Activated CD4-positive, alpha-beta T cell treated with anti-CD3 and anti-CD28 coated beads, Interleukin-2, amount 10 ng/mL, durations not matched to agents 24 days and 14 days (primary cell): ENCODE results near the gene NTM. TPM values are rescaled to one million over a fixed set of nuclear protein-coding genes. Genes with fewer than 3 reads are reported as not detected.

ENCODE experiments used
- DNase-seq: peaks from one replicate; pipeline ENCODE4 v3.0.0; 2022
- H3K27ac Mint-ChIP-seq: one replicate; pipeline ENCODE4 v1.8.0; 2022; ENCODE audit warnings: mild to moderate bottlenecking, mixed read lengths
- H3K27me3 Mint-ChIP-seq: one replicate; pipeline ENCODE4 v1.8.0; 2022; ENCODE audit warnings: mixed read lengths
- H3K36me3 Mint-ChIP-seq: one replicate; pipeline ENCODE4 v1.8.0; 2022; ENCODE audit warnings: low read depth, mild to moderate bottlenecking, mixed read lengths
- H3K4me1 Mint-ChIP-seq: one replicate; pipeline ENCODE4 v1.8.0; 2021; ENCODE audit warnings: mixed read lengths
- H3K4me3 Mint-ChIP-seq: one replicate; pipeline ENCODE4 v1.8.0; 2022; ENCODE audit warnings: mild to moderate bottlenecking, moderate library complexity, mixed read lengths
- H3K9me3 Mint-ChIP-seq: one replicate; pipeline ENCODE4 v1.8.0; 2021; ENCODE audit warnings: mixed read lengths
- intact Hi-C: fragments of 100-400 bp; cut with micrococcal nuclease; formaldehyde crosslinking; loops from one replicate; pipeline ENCODE4 v1.15.1; 2023
- total RNA-seq: library from RNA; stranded (reverse); gene quantifications from 2 replicates; pipeline ENCODE4 v1.2.3, GENCODE V29; 2022

Gene NTM
- total RNA-seq, 1 donor from 2014 or later: not detected

GRCh38 chr11:132168344-132168981 lies 798.0 kb downstream of the NTM start:
- H3K4me3 Mint-ChIP-seq: no peak overlapping the region
- no peaks in the 10 kb centered on the region for H3K36me3 Mint-ChIP-seq
- DNase-seq: no peak
- intact Hi-C loops: no loop called here
- H3K27ac Mint-ChIP-seq: no peak overlapping the region
- no peaks in the 10 kb centered on the region for H3K4me1 Mint-ChIP-seq
- H3K27me3 Mint-ChIP-seq: no peaks in the 10 kb centered on the region
- no peaks in the 10 kb centered on the region for H3K9me3 Mint-ChIP-seq

- H3K36me3 Mint-ChIP-seq: no peaks in the 10 kb centered on the region
- H3K27me3 Mint-ChIP-seq: no peaks in the 10 kb centered on the region
- H3K4me1 Mint-ChIP-seq: no peaks in the 10 kb centered on the region
- H3K9me3 Mint-ChIP-seq: no peaks in the 10 kb centered on the region
- intact Hi-C loops: no loop called here
- H3K27ac Mint-ChIP-seq: no peak overlapping the region
- no peak overlapping the region for H3K4me3 Mint-ChIP-seq
- DNase-seq: no peak
Observed at GRCh38 chr11:132171031-132171430, 800.6 kb downstream of the NTM start.

GRCh38 chr11:132174362-132175255 lies 804.2 kb downstream of the NTM start:
- no peak overlapping the region for H3K4me3 Mint-ChIP-seq
- no peak for DNase-seq
- H3K9me3 Mint-ChIP-seq: no peaks in the 10 kb centered on the region
- no peak overlapping the region for H3K27ac Mint-ChIP-seq
- H3K36me3 Mint-ChIP-seq: no peaks in the 10 kb centered on the region
- no peaks in the 10 kb centered on the region for H3K4me1 Mint-ChIP-seq
- no peaks in the 10 kb centered on the region for H3K27me3 Mint-ChIP-seq
- intact Hi-C loops: no loop called here

GRCh38 chr11:132177106-132177505 lies 806.7 kb downstream of the NTM start:
- no peak for DNase-seq
- Mint-ChIP-seq H3K9me3 (no peaks in the 10 kb centered on the region), H3K36me3 (no peaks in the 10 kb centered on the region), H3K27me3 (no peaks in the 10 kb centered on the region), H3K4me3 (no peak overlapping the region), H3K4me1 (no peaks in the 10 kb centered on the region), H3K27ac (no peak overlapping the region)
- intact Hi-C loops: no loop called here

GRCh38 chr11:132184079-132184478 lies 813.7 kb downstream of the NTM start:
- H3K27ac Mint-ChIP-seq: no peak overlapping the region
- no peak overlapping the region for H3K4me3 Mint-ChIP-seq
- DNase-seq: no peak
- H3K4me1 Mint-ChIP-seq: no peaks in the 10 kb centered on the region
- H3K9me3 Mint-ChIP-seq: no peaks in the 10 kb centered on the region
- intact Hi-C loops: no loop called here
- no peaks in the 10 kb centered on the region for H3K27me3 Mint-ChIP-seq
- H3K36me3 Mint-ChIP-seq: no peaks in the 10 kb centered on the region

GRCh38 chr11:132185726-132186592 lies 815.5 kb downstream of the NTM start:
- DNase-seq: no peak
- Mint-ChIP-seq H3K27me3 (no peaks in the 10 kb centered on the region), H3K4me3 (no peak overlapping the region), H3K27ac (no peak overlapping the region), H3K9me3 (no peaks in the 10 kb centered on the region), H3K4me1 (no peaks in the 10 kb centered on the region), H3K36me3 (no peaks in the 10 kb centered on the region)
- intact Hi-C loops: no loop called here

- no peaks in the 10 kb centered on the region for H3K4me1 Mint-ChIP-seq
- H3K9me3 Mint-ChIP-seq: no peaks in the 10 kb centered on the region
- no peaks in the 10 kb centered on the region for H3K27me3 Mint-ChIP-seq
- no peak overlapping the region for H3K27ac Mint-ChIP-seq
- intact Hi-C loops: no loop called here
- H3K36me3 Mint-ChIP-seq: no peaks in the 10 kb centered on the region
- no peak for DNase-seq
- H3K4me3 Mint-ChIP-seq: no peak overlapping the region
Observed at GRCh38 chr11:132186699-132187098, 816.3 kb downstream of the NTM start.

- no peak for DNase-seq
- Mint-ChIP-seq H3K9me3 (no peaks in the 10 kb centered on the region), H3K27ac (no peak overlapping the region), H3K27me3 (no peaks in the 10 kb centered on the region), H3K4me3 (no peak overlapping the region), H3K4me1 (no peaks in the 10 kb centered on the region), H3K36me3 (no peaks in the 10 kb centered on the region)
- intact Hi-C loops: no loop called here
Observed at GRCh38 chr11:132187386-132187785, 817.0 kb downstream of the NTM start.

GRCh38 chr11:132187814-132188213 lies 817.4 kb downstream of the NTM start:
- no peaks in the 10 kb centered on the region for H3K4me1 Mint-ChIP-seq
- intact Hi-C loops: no loop called here
- no peak for DNase-seq
- no peaks in the 10 kb centered on the region for H3K36me3 Mint-ChIP-seq
- no peak overlapping the region for H3K4me3 Mint-ChIP-seq
- H3K27ac Mint-ChIP-seq: no peak overlapping the region
- no peaks in the 10 kb centered on the region for H3K27me3 Mint-ChIP-seq
- H3K9me3 Mint-ChIP-seq: no peaks in the 10 kb centered on the region

GRCh38 chr11:132196928-132197327 lies 826.5 kb downstream of the NTM start:
- H3K27ac Mint-ChIP-seq: no peak overlapping the region
- H3K9me3 Mint-ChIP-seq: peaks cover 5% of the 10 kb centered on the region
- no peaks in the 10 kb centered on the region for H3K4me1 Mint-ChIP-seq
- H3K4me3 Mint-ChIP-seq: no peak overlapping the region
- no peaks in the 10 kb centered on the region for H3K27me3 Mint-ChIP-seq
- intact Hi-C loops: no loop called here
- H3K36me3 Mint-ChIP-seq: no peaks in the 10 kb centered on the region
- no peak for DNase-seq

GRCh38 chr11:132200353-132200936 lies 830.0 kb downstream of the NTM start:
- H3K36me3 Mint-ChIP-seq: no peaks in the 10 kb centered on the region
- H3K9me3 Mint-ChIP-seq: peaks cover 5% of the 10 kb centered on the region
- DNase-seq: no peak
- no peak overlapping the region for H3K4me3 Mint-ChIP-seq
- H3K4me1 Mint-ChIP-seq: no peaks in the 10 kb centered on the region
- intact Hi-C loops: no loop called here
- H3K27ac Mint-ChIP-seq: no peak overlapping the region
- H3K27me3 Mint-ChIP-seq: no peaks in the 10 kb centered on the region

- DNase-seq: no peak
- no peaks in the 10 kb centered on the region for H3K4me1 Mint-ChIP-seq
- intact Hi-C loops: no loop called here
- H3K27ac Mint-ChIP-seq: no peak overlapping the region
- no peaks in the 10 kb centered on the region for H3K36me3 Mint-ChIP-seq
- peaks cover 5% of the 10 kb centered on the region for H3K9me3 Mint-ChIP-seq
- no peak overlapping the region for H3K4me3 Mint-ChIP-seq
- H3K27me3 Mint-ChIP-seq: no peaks in the 10 kb centered on the region
Observed at GRCh38 chr11:132202621-132203020, 832.2 kb downstream of the NTM start.

GRCh38 chr11:132205006-132205405 lies 834.6 kb downstream of the NTM start:
- Mint-ChIP-seq H3K27ac (no peak overlapping the region), H3K36me3 (no peaks in the 10 kb centered on the region), H3K4me3 (no peak overlapping the region), H3K4me1 (no peaks in the 10 kb centered on the region), H3K27me3 (no peaks in the 10 kb centered on the region), H3K9me3 (peaks cover 5% of the 10 kb centered on the region)
- DNase-seq: no peak
- intact Hi-C loops: no loop called here
